GM12878 (cell line): ENCODE results near the gene CIPC. TPM values are rescaled to one million over a fixed set of nuclear protein-coding genes. Genes with fewer than 3 reads are reported as not detected.

Source experiments
- ATAC-seq: fragments of 200-7000 bp; cut with Tn5 transposase; 3 replicates; pipeline ENCODE4 v1.9.1; 2020; ENCODE audit warnings: mild to moderate bottlenecking, moderate library complexity
- BruUV-seq: library from RNA; stranded (reverse); fragments of 400-500 nt; replicated peaks from 2 replicates; lab custom pipeline; 2021; lab: Mats Ljungman, UMichigan
- CTCF ChIA-PET: fragments of 300-600 bp; sonication (Branson Sonifier 250); formaldehyde crosslinking; extraction: SDS; loops from one replicate; lab custom pipeline; 2021; ENCODE audit warnings: inconsistent platforms; lab: Yijun Ruan, JAX
- POLR2A ChIA-PET: fragments of 350-600 bp; formaldehyde crosslinking; extraction: SDS; loops from one replicate; lab custom pipeline; 2021; ENCODE audit warnings: inconsistent platforms; lab: Charles Lee
- RAD21 ChIA-PET: fragments of 300-600 bp; sonication (Branson Sonifier 250); formaldehyde crosslinking; loops from one replicate; lab custom pipeline; 2023; ENCODE audit warnings: antibody characterized with exemption; ENCODE audit not compliant: unreplicated experiment; lab: Charles Lee
- SMC1A ChIA-PET: fragments of 300-600 bp; sonication (Branson Sonifier 250); formaldehyde crosslinking; loops from one replicate; lab custom pipeline; 2023; ENCODE audit not compliant: unreplicated experiment, uncharacterized antibody; lab: Charles Lee
- DNase-seq: peaks from one replicate; pipeline ENCODE4 v3.0.0-alpha.2; 2011; ENCODE audit warnings: low read depth, low spot score
- FAIRE-seq: peaks from 3 replicates; lab custom pipeline; 2011; peaks lifted over from hg19 to GRCh38; lab: Jason Lieb, UNC
- H2AFZ ChIP-seq: 2 replicates; pipeline ENCODE4 v1.6.0; 2011; ENCODE audit warnings: low read depth, low read length, control low read depth; ENCODE audit not compliant: control insufficient read depth
- H3K27ac ChIP-seq: 2 replicates; pipeline ENCODE4 v1.5.1; 2011; ENCODE audit warnings: control low read depth; ENCODE audit not compliant: control insufficient read depth, insufficient read depth
- H3K27me3 ChIP-seq, 2 experiments: replicated peaks in 1 of 2; 2 replicates each; pipeline versions ENCODE4 v1.6.0 to v1.6.1; 2011; ENCODE audit warnings: low read length in 1 of 2; ENCODE audit not compliant: control insufficient read depth in 2 of 2, insufficient read depth in 2 of 2
- H3K36me3 ChIP-seq, 2 experiments: 2 replicates each; pipeline ENCODE4 v1.5.1; 2011; ENCODE audit warnings: low read length in 1 of 2; ENCODE audit not compliant: control insufficient read depth in 2 of 2, insufficient read depth in 2 of 2
- H3K4me1 ChIP-seq: 2 replicates; pipeline ENCODE4 v1.6.1; 2011; ENCODE audit warnings: mild to moderate bottlenecking, low read length, moderate library complexity, mixed read lengths; ENCODE audit not compliant: control insufficient read depth, insufficient read depth
- H3K4me2 ChIP-seq: 2 replicates; pipeline ENCODE4 v1.6.0; 2011; ENCODE audit warnings: control low read depth; ENCODE audit not compliant: control insufficient read depth, insufficient read depth
- H3K4me3 ChIP-seq: fragments of 200-600 bp; sonication (generic); 2 replicates; pipeline ENCODE4 v1.5.1; 2016
- H3K79me2 ChIP-seq: 2 replicates; pipeline ENCODE4 v1.6.0; 2011; ENCODE audit warnings: low read length; ENCODE audit not compliant: control insufficient read depth, insufficient read depth
- H3K9ac ChIP-seq: 2 replicates; pipeline ENCODE4 v1.8.0; 2011; ENCODE audit warnings: low read length, control low read depth, mixed read lengths; ENCODE audit not compliant: control insufficient read depth, insufficient read depth
- H3K9me3 ChIP-seq: replicated peaks from 3 replicates; pipeline ENCODE4 v1.5.1; 2011; ENCODE audit warnings: mild to moderate bottlenecking, low read length; ENCODE audit not compliant: control insufficient read depth, insufficient read depth
- H4K20me1 ChIP-seq: 2 replicates; pipeline ENCODE4 v1.6.0; 2011; ENCODE audit not compliant: control insufficient read depth, insufficient read depth
- BMI1 ChIP-seq: fragments of 450-650 bp; IDR thresholded peaks from 2 replicates; pipeline ENCODE4 v1.6.1; 2016; ENCODE audit warnings: mild to moderate bottlenecking, moderate library complexity, borderline replicate concordance
- CTCF ChIP-seq, 3 experiments: IDR thresholded peaks in 2 of 3; conservative IDR thresholded peaks in 1 of 3; 2 replicates each; pipeline ENCODE4 v1.5.1; 2011; ENCODE audit warnings: low read depth in 3 of 3, low read length in 3 of 3, mild to moderate bottlenecking in 3 of 3, control low read depth in 2 of 3, moderate library complexity in 2 of 3, inconsistent platforms in 1 of 3, mixed read lengths in 1 of 3; ENCODE audit not compliant: control insufficient read depth in 2 of 3, insufficient read depth in 1 of 3; ENCODE audit errors: extremely low read depth in 1 of 3
- HDAC6 ChIP-seq: fragments of 200-600 bp; sonication (generic); IDR thresholded peaks from one replicate; pipeline ENCODE4 v1.8.0; 2017; ENCODE audit warnings: antibody characterized with exemption; ENCODE audit not compliant: unreplicated experiment
- NFIC ChIP-seq: IDR thresholded peaks from 2 replicates; pipeline ENCODE4 v1.6.1; 2012; ENCODE audit warnings: low read depth, mild to moderate bottlenecking, inconsistent platforms, low read length, moderate library complexity
- NFYA ChIP-seq: IDR thresholded peaks from 2 replicates; pipeline ENCODE4 v1.6.1; 2011; ENCODE audit warnings: low read depth, mild to moderate bottlenecking, low read length, improper control_type of control experiment, borderline replicate concordance
- NR2C2 ChIP-seq: IDR thresholded peaks from 2 replicates; pipeline ENCODE4 v1.6.1; 2011; ENCODE audit warnings: borderline replicate concordance, low read depth; ENCODE audit not compliant: control insufficient read depth, insufficient read length
- POU2F2 ChIP-seq: IDR thresholded peaks from 3 replicates; pipeline ENCODE4 v1.6.1; 2011; ENCODE audit warnings: low read depth, mild to moderate bottlenecking, low read length, borderline replicate concordance
- SREBF1 ChIP-seq: IDR thresholded peaks from 2 replicates; pipeline ENCODE4 v1.6.1; 2012; ENCODE audit warnings: mild to moderate bottlenecking, low read length
- TAF1 ChIP-seq: IDR thresholded peaks from 2 replicates; pipeline ENCODE4 v1.6.1; 2011; ENCODE audit warnings: mild to moderate bottlenecking, low read depth, low read length, borderline replicate concordance
- TBL1XR1 ChIP-seq: IDR thresholded peaks from 2 replicates; pipeline ENCODE4 v1.6.1; 2012; ENCODE audit warnings: low read depth, low read length, improper control_type of control experiment
- ZNF207 ChIP-seq: fragments of 450-650 bp; IDR thresholded peaks from 2 replicates; pipeline ENCODE4 v1.6.1; 2014; ENCODE audit warnings: antibody characterized with exemption, mild to moderate bottlenecking, borderline replicate concordance
- ZNF622 ChIP-seq: fragments of 450-650 bp; IDR thresholded peaks from 2 replicates; pipeline ENCODE4 v1.6.1; 2017; ENCODE audit warnings: mild to moderate bottlenecking, inconsistent platforms
- ZSCAN29 ChIP-seq: fragments of 450-650 bp; IDR thresholded peaks from 2 replicates; pipeline ENCODE4 v1.6.1; 2017; ENCODE audit warnings: mild to moderate bottlenecking, moderate library complexity
- WGBS: methylation state at CpG from one replicate; pipeline ENCODE4 v1.1.6; 2016; ENCODE audit warnings: low lambda C conversion rate; ENCODE audit not compliant: insufficient replicate concordance, insufficient coverage; ENCODE audit errors: missing lambda C conversion rate; 5-methylcytosine and 5-hydroxymethylcytosine counted together
- in situ Hi-C: fragments of 300-500 bp; cut with MboI; formaldehyde crosslinking; loops from 9 replicates; pipeline ENCODE4 v1.14.3; 2018; ENCODE audit warnings: mixed read lengths
- intact Hi-C: fragments of 100-400 bp; cut with micrococcal nuclease; formaldehyde crosslinking; loops from one replicate; pipeline ENCODE4 v1.14.2; 2022; ENCODE audit not compliant: unreplicated experiment
- polyA plus RNA-seq, 11 experiments: library from polyadenylated mRNA; depleted of rRNA in 4 of 11; unstranded in 6 of 11; stranded (reverse) in 5 of 11; fragments of >200 nt; fragmentation: Nextera tagmentation in 4 of 11; fragmentation: Illumina TruSeq in 1 of 11; extraction: Ambion mirVana in 4 of 11; extraction: Trizol in 1 of 11; gene quantifications; 1 replicate in 1 of 11; 2 replicates in 10 of 11; pipeline versions ENCODE4 v1.2.1 to v1.2.3, GENCODE V29; 2011 to 2016; ENCODE audit warnings: inconsistent platforms in 2 of 11, missing spikeins in 2 of 11, low read depth in 1 of 11
- total RNA-seq, 4 experiments: library from RNA; depleted of rRNA in 3 of 4; stranded (reverse); fragments of >200 nt in 3 of 4; fragmentation: Illumina TruSeq in 1 of 4; extraction: Trizol in 1 of 4; gene quantifications; 2 replicates each; pipeline versions ENCODE4 v1.2.1 to v1.2.3, GENCODE V29; 2013 to 2021
- TF ChIP-seq, protein P1 (sequence below): IDR thresholded peaks from 2 replicates; pipeline ENCODE4 v1.6.1; 2011; ENCODE audit warnings: low read depth, low read length, improper control_type of control experiment, borderline replicate concordance
- TF ChIP-seq, protein P2 (sequence below): fragments of 450-650 bp; formaldehyde crosslinking; IDR thresholded peaks from 2 replicates; pipeline ENCODE4 v1.5.0; 2022; ENCODE audit warnings: mild to moderate bottlenecking, missing genetic modification characterization

The CIPC gene
- total and polyA plus RNA-seq, 10 of the 15 experiments (the other 5 are each of a cell fraction or from before 2014, with no cell fraction given): 5.6 to 29.5 (median 16.5) TPM

GRCh38 chr14:77155083-77155482 lies 57.0 kb downstream of the CIPC start:
- SMC1A ChIA-PET: interaction anchor here (0.8 to 4.5 kb wide), 2 partner anchors 59 to 160 kb away, joined by 3 to 45 read pairs; no protein-coding TSS in a partner anchor
- H3K36me3 ChIP-seq: no peaks in the 10 kb centered on the region
- H3K4me2 ChIP-seq: no peak overlapping the region
- BruUV-seq: no TSS peak
- no peak overlapping the region for H3K27ac ChIP-seq
- intact Hi-C loops: loop anchor here (10.0 kb wide), 1 partner anchor 390 kb away; no protein-coding TSS in a partner anchor
- FAIRE-seq (no peak), ATAC-seq (no peak), DNase-seq (no peak)
- WGBS: 0% methylated on average over 2 of the region's 2 CpGs
- H3K4me1 ChIP-seq: no peaks in the 10 kb centered on the region
- no peaks in the 10 kb centered on the region for H3K79me2 ChIP-seq
- no peak overlapping the region for H3K4me3 ChIP-seq
- no peaks in the 10 kb centered on the region for H4K20me1 ChIP-seq
- in situ Hi-C loops: no loop called here
- POLR2A ChIA-PET: no interaction called here
- TF ChIP-seq BMI1 (no peak), SREBF1 (no peak), NR2C2 (no peak), ZNF207 (no peak), POU2F2 (no peak), HDAC6 (no peak), TAF1 (no peak), TBL1XR1 (no peak), NFYA (no peak), CTCF (IDR thresholded peaks at IDR 0.05 in 2 of 3, conservative IDR thresholded peaks at IDR 0.05 in 1 of 3; ENCODE audit: control insufficient read depth in 2 of 3, extremely low read depth in 1 of 3, insufficient read depth in 1 of 3, low read depth in 3 of 3, low read length in 3 of 3) (no peak), NFIC (no peak), ZSCAN29 (no peak), ZNF622 (no peak)
- TF ChIP-seq, protein P1, sequence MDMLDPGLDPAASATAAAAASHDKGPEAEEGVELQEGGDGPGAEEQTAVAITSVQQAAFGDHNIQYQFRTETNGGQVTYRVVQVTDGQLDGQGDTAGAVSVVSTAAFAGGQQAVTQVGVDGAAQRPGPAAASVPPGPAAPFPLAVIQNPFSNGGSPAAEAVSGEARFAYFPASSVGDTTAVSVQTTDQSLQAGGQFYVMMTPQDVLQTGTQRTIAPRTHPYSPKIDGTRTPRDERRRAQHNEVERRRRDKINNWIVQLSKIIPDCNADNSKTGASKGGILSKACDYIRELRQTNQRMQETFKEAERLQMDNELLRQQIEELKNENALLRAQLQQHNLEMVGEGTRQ: no peak
- TF ChIP-seq, protein P2, sequence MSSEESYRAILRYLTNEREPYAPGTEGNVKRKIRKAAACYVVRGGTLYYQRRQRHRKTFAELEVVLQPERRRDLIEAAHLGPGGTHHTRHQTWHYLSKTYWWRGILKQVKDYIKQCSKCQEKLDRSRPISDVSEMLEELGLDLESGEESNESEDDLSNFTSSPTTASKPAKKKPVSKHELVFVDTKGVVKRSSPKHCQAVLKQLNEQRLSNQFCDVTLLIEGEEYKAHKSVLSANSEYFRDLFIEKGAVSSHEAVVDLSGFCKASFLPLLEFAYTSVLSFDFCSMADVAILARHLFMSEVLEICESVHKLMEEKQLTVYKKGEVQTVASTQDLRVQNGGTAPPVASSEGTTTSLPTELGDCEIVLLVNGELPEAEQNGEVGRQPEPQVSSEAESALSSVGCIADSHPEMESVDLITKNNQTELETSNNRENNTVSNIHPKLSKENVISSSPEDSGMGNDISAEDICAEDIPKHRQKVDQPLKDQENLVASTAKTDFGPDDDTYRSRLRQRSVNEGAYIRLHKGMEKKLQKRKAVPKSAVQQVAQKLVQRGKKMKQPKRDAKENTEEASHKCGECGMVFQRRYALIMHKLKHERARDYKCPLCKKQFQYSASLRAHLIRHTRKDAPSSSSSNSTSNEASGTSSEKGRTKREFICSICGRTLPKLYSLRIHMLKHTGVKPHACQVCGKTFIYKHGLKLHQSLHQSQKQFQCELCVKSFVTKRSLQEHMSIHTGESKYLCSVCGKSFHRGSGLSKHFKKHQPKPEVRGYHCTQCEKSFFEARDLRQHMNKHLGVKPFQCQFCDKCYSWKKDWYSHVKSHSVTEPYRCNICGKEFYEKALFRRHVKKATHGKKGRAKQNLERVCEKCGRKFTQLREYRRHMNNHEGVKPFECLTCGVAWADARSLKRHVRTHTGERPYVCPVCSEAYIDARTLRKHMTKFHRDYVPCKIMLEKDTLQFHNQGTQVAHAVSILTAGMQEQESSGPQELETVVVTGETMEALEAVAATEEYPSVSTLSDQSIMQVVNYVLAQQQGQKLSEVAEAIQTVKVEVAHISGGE: no peak
- RAD21 ChIA-PET: no interaction called here
- CTCF ChIA-PET: interaction anchor here (0.6 to 7.7 kb wide), 4 partner anchors 13 to 255 kb away, joined by 3 to 159 read pairs (median 38); partner anchors contain the start of gene ZDHHC22
- H3K27me3 ChIP-seq: no peaks in the 10 kb centered on the region; a peak in 1 of 4 replicates
- H3K9ac ChIP-seq: no peak overlapping the region
- H2AFZ ChIP-seq: no peak overlapping the region
- no peaks in the 10 kb centered on the region for H3K9me3 ChIP-seq
